GM10266 (cell line): ENCODE results near the gene OR52K1.

Experiments used
- DNase-seq: peaks from one replicate; pipeline ENCODE4 v3.0.0; 2012; ENCODE audit errors: extremely low spot score
- CTCF ChIP-seq: IDR thresholded peaks from 2 replicates; pipeline ENCODE4 v1.5.1; 2012; ENCODE audit warnings: mild to moderate bottlenecking, low read depth; ENCODE audit not compliant: control insufficient read depth, insufficient read depth; ENCODE audit errors: missing control alignments

OR52K1 gene

GRCh38 chr11:4539603-4540219, 57.3 kb downstream of the OR52K1 start:
- peak; percentile 40 for DNase-seq
- TF ChIP-seq CTCF: peak; percentile 74

GRCh38 chr11:4541071-4541470, 58.6 kb downstream of the OR52K1 start:
- TF ChIP-seq CTCF: no peak
- DNase-seq: no peak
